GM12872 (cell line): ENCODE results near the gene CALML4.

Experiments used
- TF ChIP-seq, protein P1 (sequence below): IDR thresholded peaks from 3 replicates; pipeline ENCODE4 v1.5.1; 2011; ENCODE audit warnings: low read depth, mild to moderate bottlenecking, low read length, moderate library complexity; ENCODE audit not compliant: insufficient read depth

CALML4 gene

DNA sequence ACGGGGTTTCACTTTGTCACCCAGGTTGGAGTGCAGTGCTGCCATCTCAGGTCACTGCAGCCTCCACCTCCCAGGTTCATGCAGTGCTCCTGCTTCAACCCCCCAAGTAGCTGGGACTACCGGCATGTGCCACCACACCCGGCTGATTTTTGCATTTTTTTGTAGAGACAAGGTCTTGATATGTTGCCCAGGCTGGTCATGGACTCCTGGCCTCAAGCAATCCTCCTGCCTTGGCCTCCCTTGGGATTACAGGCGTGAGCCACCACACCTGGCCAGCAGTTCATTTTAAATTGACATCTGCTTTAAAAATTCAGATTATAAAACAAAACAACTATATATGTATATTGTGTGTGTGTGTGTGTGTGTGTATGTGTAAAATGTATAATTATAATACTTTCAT lies 38.3 kb downstream of the CALML4 start:
- TF ChIP-seq, protein P1, sequence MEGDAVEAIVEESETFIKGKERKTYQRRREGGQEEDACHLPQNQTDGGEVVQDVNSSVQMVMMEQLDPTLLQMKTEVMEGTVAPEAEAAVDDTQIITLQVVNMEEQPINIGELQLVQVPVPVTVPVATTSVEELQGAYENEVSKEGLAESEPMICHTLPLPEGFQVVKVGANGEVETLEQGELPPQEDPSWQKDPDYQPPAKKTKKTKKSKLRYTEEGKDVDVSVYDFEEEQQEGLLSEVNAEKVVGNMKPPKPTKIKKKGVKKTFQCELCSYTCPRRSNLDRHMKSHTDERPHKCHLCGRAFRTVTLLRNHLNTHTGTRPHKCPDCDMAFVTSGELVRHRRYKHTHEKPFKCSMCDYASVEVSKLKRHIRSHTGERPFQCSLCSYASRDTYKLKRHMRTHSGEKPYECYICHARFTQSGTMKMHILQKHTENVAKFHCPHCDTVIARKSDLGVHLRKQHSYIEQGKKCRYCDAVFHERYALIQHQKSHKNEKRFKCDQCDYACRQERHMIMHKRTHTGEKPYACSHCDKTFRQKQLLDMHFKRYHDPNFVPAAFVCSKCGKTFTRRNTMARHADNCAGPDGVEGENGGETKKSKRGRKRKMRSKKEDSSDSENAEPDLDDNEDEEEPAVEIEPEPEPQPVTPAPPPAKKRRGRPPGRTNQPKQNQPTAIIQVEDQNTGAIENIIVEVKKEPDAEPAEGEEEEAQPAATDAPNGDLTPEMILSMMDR: no peak

DNA sequence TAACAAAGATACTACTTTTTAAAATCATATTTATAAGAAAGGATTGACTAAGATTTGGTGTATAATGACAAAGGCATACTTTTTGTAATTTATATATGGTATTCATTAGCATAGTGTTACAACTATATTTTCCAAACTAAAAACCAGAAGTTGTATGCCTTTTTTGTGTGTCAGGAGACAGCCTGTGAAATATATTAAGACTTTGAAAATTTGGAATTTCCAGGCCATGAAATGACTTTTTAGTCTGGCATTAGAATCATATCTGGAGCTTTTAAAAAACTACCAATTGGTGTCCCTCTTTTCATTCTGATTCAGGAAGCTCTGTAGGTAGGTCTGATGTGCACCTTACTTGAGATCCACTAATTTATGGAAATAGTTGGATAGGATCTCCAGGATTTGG lies 41.9 kb downstream of the CALML4 start:
- TF ChIP-seq, protein P1: no peak

DNA sequence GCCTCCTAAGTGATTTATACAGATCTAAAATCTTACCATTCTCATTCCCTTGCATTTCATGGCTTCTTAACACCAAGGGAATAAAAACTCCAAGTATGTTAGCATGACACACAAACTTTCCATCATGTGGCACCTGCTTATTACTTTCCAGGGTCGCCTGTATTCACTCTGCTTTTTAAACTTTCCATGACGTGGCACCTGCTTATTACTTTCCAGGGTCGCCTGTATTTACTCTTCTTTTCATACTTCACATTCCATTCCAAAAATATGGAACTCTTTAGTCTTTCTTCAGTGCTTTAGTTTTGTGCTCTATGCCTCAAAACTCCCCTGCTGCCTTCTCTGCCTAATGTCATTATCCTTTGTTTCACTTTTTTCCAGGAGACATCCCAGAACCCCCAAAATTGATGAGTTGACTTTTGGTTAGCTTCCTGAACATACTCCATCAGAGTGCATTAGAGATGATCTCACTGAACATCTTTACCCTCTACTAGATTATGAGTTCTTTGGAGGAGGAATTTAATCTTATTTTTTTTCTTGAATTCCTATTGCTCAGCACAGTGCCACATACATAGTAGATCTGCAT lies 47.0 kb downstream of the CALML4 start:
- TF ChIP-seq, protein P1: no peak

DNA sequence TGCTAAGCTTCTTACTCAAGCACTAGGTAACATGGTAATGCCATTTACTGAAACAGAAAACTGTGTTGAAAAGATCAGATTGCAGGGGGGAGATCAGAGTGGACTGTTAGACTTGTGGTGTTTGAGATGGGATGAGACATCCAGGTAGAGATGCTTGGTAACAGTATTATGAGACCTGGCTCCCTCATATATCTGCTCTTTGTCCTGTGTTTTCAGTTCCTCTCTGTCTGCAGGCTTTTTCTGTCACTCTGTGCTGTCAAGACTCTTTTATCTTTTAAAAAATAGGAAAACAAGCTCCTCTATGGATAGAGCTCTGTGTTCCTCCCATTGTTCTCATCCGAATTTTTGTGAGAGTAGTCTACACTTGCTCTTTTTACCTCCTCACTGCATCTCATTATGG lies 48.1 kb downstream of the CALML4 start:
- TF ChIP-seq, protein P1: no peak

DNA sequence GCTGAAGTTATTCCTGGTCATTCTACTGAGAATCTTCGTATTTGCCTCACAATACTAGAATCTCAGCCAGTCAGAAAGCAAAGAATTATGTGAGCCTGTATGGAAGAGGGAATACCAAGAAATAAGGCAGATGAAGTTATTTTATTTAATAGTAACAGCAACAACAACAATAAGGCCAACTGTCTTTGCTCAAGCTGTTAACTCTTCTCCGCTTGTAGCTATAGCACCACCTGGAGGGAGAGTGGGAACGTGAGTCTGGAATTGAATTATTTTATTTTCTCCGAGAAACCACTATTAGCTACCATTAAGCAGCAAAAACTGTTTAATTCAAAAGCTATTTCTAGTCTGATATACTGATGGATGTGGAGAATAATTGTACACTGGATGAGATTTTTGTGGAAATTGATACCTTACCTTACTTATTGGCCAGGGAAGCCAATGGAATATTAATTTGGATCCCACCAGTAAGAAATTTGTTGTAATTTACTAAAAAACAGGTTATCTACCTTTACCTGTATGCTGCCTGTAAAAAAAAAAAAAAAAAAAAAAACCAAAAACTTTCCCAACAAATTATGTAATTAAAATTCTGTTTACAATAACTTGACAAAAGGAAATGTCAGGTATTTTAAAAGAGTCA lies 50.1 kb downstream of the CALML4 start:
- TF ChIP-seq, protein P1: peak; percentile 55

DNA sequence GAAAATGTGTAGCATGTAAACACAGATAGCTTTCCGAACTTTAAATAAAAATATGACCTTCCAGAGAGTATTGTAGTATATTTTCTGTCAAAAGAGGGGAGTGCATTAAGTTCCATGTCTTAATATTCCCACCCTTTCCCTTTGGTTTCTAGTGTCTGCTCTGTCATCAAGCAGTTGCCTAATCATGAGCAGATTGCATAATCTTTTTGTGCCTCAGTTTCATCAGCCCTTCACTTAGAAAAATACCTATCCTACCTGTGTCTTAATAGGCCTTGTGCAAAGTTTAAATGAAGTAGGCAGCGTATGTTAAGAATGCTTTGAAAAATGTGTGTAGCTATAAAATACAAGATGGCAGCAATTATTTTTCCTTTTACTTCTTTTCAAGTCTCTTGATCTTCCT lies 52.8 kb downstream of the CALML4 start:
- TF ChIP-seq, protein P1: no peak

DNA sequence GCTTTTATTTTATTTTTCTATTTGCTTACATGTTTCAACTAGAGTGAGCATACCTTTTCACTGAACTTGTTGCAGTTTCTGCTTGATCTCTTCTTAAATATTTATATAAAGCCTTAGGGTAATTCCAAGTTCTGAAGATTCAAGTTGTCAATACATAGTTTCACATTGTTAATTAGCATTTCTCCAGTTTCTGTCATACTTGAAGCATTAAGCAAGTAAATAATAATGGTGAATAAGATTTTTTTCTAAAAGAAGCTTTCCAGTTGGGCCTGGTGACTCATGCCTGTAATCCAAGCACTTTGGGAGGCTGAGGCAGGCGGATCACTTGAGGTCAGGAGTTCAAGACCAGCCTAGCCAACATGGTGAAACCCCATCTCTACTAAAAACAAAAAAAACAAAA lies 53.9 kb downstream of the CALML4 start:
- TF ChIP-seq, protein P1: no peak

DNA sequence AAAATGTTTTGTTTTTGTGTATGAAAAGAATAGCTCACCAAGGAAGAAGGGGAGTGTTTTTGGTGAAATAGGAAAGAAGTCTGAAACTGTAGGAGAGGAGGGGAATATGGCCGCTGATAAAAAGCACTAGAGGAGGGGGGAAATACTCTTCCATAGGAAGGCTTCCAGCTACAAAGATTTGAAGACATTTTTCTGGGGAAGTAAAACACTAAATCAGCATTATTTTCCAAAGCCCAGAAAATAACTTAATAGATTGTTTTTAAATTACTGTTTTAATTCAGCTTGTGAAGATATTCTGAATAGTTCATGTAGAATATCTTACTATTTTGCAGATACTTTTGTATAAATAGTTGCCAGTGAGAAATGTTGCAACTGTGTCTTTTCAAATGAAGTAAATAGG lies 54.9 kb downstream of the CALML4 start:
- TF ChIP-seq, protein P1: no peak
